Astrocyte (in vitro differentiated cells and primary cell): Measurements from ENCODE around the gene RPS6KA2.

Experiments
- CTCF ChIP-seq: IDR thresholded peaks from 2 replicates; pipeline ENCODE4 v1.5.1; 2011; ENCODE audit warnings: low read depth, mild to moderate bottlenecking, inconsistent platforms, low read length, moderate library complexity; ENCODE audit not compliant: insufficient read depth
- EZH2 ChIP-seq: IDR thresholded peaks from 2 replicates; pipeline ENCODE4 v1.6.1; 2012; ENCODE audit warnings: mild to moderate bottlenecking, low read length, inconsistent platforms; ENCODE audit not compliant: insufficient read depth

GRCh38 chr6:166563805-166564204 is 63.2 kb downstream of the RPS6KA2 start:
- no peak for TF ChIP-seq CTCF
- TF ChIP-seq EZH2, result no peak
